Cardiac muscle cell (in vitro differentiated cells and primary cell): ENCODE measurements around the gene WDR87. TPM values are rescaled to one million over a fixed set of nuclear protein-coding genes. Genes with fewer than 3 reads are reported as not detected.
A peak's percentile ranks its signal among the peaks of the same experiment; 100 is the strongest.

Experiments
- DNase-seq, 2 donors: peaks; one replicate each; pipeline versions ENCODE4 v3.0.0 to v3.0.0-alpha.2; 2010 to 2017; ENCODE audit warnings: low read depth in 1 of 2, low spot score in 1 of 2
- H3K27ac ChIP-seq: fragments of 200-600 bp; sonication (generic); 2 replicates; pipeline ENCODE4 v1.5.1; 2016
- H3K27me3 ChIP-seq: fragments of 200-600 bp; sonication (generic); 2 replicates; pipeline ENCODE4 v1.6.0; 2016; ENCODE audit warnings: control low read depth
- H3K36me3 ChIP-seq: fragments of 200-600 bp; sonication (generic); 2 replicates; pipeline ENCODE4 v1.5.1; 2016; ENCODE audit warnings: control low read depth
- H3K4me1 ChIP-seq: fragments of 200-600 bp; sonication (generic); 2 replicates; pipeline ENCODE4 v1.8.1; 2017; ENCODE audit warnings: low read depth, mild to moderate bottlenecking, mixed run types
- H3K4me3 ChIP-seq: fragments of 200-600 bp; sonication (generic); 2 replicates; pipeline ENCODE4 v1.5.1; 2016; ENCODE audit warnings: mild to moderate bottlenecking
- H3K9me3 ChIP-seq: fragments of 200-600 bp; sonication (generic); 2 replicates; pipeline ENCODE4 v1.5.1; 2017; ENCODE audit warnings: low read depth, mild to moderate bottlenecking, control low read depth
- CTCF ChIP-seq: IDR thresholded peaks from 2 replicates; pipeline ENCODE4 v1.5.1; 2012; ENCODE audit warnings: low read depth, mild to moderate bottlenecking, low read length
- polyA plus RNA-seq: library from polyadenylated mRNA; unstranded; fragments of >200 nt; fragmentation: Nextera tagmentation; extraction: Ambion mirVana; gene quantifications from 2 replicates; pipeline ENCODE4 v1.2.1, GENCODE V29; 2016
- total RNA-seq: library from RNA; depleted of rRNA; stranded (reverse); fragments of >200 nt; gene quantifications from 2 replicates; pipeline ENCODE4 v1.2.3, GENCODE V29; 2016

The WDR87 gene
- total and polyA plus RNA-seq, 2 experiments from 2014 or later = not detected

GRCh38 chr19:37855098-37855497, 51.3 kb downstream of the WDR87 start:
- no peak for TF ChIP-seq CTCF
- peak in 1 of 2 donors; percentile 41 for DNase-seq
- Histone ChIP-seq H3K36me3 (no peaks in the 10 kb centered on the region), H3K9me3 (no peaks in the 10 kb centered on the region), H3K27ac (no peak overlapping the region), H3K27me3 (no peaks in the 10 kb centered on the region), H3K4me3 (no peak overlapping the region), H3K4me1 (no peaks in the 10 kb centered on the region)

DNA sequence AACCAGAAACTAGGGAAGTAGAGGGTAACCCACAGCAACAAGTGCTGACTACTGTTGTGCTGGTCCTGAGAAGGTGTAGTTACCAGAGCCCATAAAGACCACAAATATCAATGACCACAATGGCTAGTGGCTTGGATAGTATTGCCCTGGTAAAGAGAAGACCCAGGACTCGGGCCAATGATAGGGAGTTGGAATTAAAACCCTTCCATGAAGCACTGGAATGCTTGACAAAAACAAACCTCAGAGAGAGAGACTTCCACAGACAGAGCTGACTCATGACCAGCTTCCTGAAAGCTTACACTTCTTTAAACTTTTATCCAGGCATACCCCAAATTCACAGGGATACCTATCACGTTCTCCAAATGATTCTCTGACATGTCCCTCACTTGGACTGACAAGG, 60.5 kb downstream of the WDR87 start:
- Histone ChIP-seq H3K36me3 (no peaks in the 10 kb centered on the region), H3K27me3 (no peaks in the 10 kb centered on the region), H3K4me3 (no peak overlapping the region), H3K27ac (no peak overlapping the region), H3K4me1 (no peaks in the 10 kb centered on the region), H3K9me3 (no peaks in the 10 kb centered on the region)
- no peak for TF ChIP-seq CTCF
- no peak for DNase-seq

Other genes with a start within 250 kb of the WDR87 start
- 8.4 and 28.3 TPM in 2 replicates for gene ZNF607, start 186.8 kb downstream of the WDR87 start, total RNA-seq
- gene ZNF607, start 186.8 kb downstream of the WDR87 start, polyA plus RNA-seq = 4.5 and 15.2 TPM in 2 replicates
- gene ZNF573, start 127.0 kb downstream of the WDR87 start, total RNA-seq = 5.7 and 7.2 TPM in 2 replicates
- 10.2 and 14.3 TPM in 2 replicates for gene ZNF573, start 127.0 kb downstream of the WDR87 start, polyA plus RNA-seq
- gene SIPA1L3, start 614 bp upstream of the WDR87 start, total RNA-seq = 16.4 and 30.3 TPM in 2 replicates
- 9.3 and 18.4 TPM in 2 replicates for gene SIPA1L3, start 614 bp upstream of the WDR87 start, polyA plus RNA-seq